GM23338 (cell line): ENCODE results near the gene SH3RF2. TPM values are rescaled to one million over a fixed set of nuclear protein-coding genes. Genes with fewer than 3 reads are reported as not detected.

Experiments
- ATAC-seq: fragments of 200-7000 bp; cut with Tn5 transposase; 3 replicates; pipeline ENCODE4 v1.9.1; 2020
- DNase-seq: peaks from one replicate; pipeline ENCODE4 v3.0.0-alpha.2; 2015; ENCODE audit warnings: low spot score
- H2AFZ ChIP-seq: fragments of 200-600 bp; sonication (generic); 2 replicates; pipeline ENCODE4 v1.8.0; 2016; ENCODE audit warnings: antibody characterized with exemption, mild to moderate bottlenecking, moderate library complexity
- H3F3A ChIP-seq: fragments of 200-600 bp; sonication (generic); replicated peaks from 2 replicates; pipeline ENCODE4 v1.8.0; 2017; ENCODE audit warnings: antibody characterized with exemption, mixed run types, low read depth
- H3K27ac ChIP-seq: fragments of 200-600 bp; sonication (generic); 2 replicates; pipeline ENCODE4 v1.6.1; 2016; ENCODE audit warnings: low read depth
- H3K27me3 ChIP-seq: fragments of 200-600 bp; sonication (generic); 2 replicates; pipeline ENCODE4 v1.8.0; 2016; ENCODE audit warnings: mild to moderate bottlenecking, mixed run types, moderate library complexity; ENCODE audit not compliant: insufficient read depth
- H3K36me3 ChIP-seq: fragments of 200-600 bp; sonication (generic); 2 replicates; pipeline ENCODE4 v1.8.0; 2016; ENCODE audit warnings: mild to moderate bottlenecking; ENCODE audit not compliant: insufficient read depth
- H3K4me1 ChIP-seq: fragments of 200-600 bp; sonication (generic); 2 replicates; pipeline ENCODE4 v1.8.0; 2016; ENCODE audit warnings: mild to moderate bottlenecking, moderate library complexity; ENCODE audit not compliant: insufficient read depth
- H3K4me2 ChIP-seq: fragments of 200-600 bp; sonication (generic); 2 replicates; pipeline ENCODE4 v1.7.1; 2017; ENCODE audit warnings: mixed run types
- H3K4me3 ChIP-seq: fragments of 200-600 bp; sonication (generic); 2 replicates; pipeline ENCODE4 v1.6.1; 2016; ENCODE audit warnings: mixed run types
- H3K79me2 ChIP-seq: fragments of 200-600 bp; sonication (generic); replicated peaks from 2 replicates; pipeline ENCODE4 v1.8.0; 2017; ENCODE audit warnings: mild to moderate bottlenecking; ENCODE audit not compliant: insufficient read depth
- H3K9me2 ChIP-seq: fragments of 200-600 bp; sonication (generic); 2 replicates; pipeline ENCODE4 v1.8.0; 2017; ENCODE audit not compliant: insufficient read depth
- H4K20me1 ChIP-seq: fragments of 200-600 bp; sonication (generic); replicated peaks from 2 replicates; pipeline ENCODE4 v1.8.0; 2017; ENCODE audit warnings: mild to moderate bottlenecking; ENCODE audit not compliant: insufficient read depth
- H3K27ac Mint-ChIP-seq: 2 replicates; pipeline ENCODE4 v1.8.0; 2020; ENCODE audit warnings: inconsistent platforms, mild to moderate bottlenecking, moderate library complexity, mixed read lengths
- H3K27me3 Mint-ChIP-seq: 3 replicates; pipeline ENCODE4 v1.8.0; 2022; ENCODE audit warnings: low read depth, mild to moderate bottlenecking, moderate library complexity, mixed read lengths, inconsistent platforms; ENCODE audit not compliant: insufficient read depth, poor library complexity
- H3K36me3 Mint-ChIP-seq: 3 replicates; pipeline ENCODE4 v1.8.0; 2021; ENCODE audit warnings: low read depth, mild to moderate bottlenecking, inconsistent platforms, moderate library complexity, mixed read lengths
- H3K4me1 Mint-ChIP-seq: 3 replicates; pipeline ENCODE4 v1.8.0; 2020; ENCODE audit warnings: mild to moderate bottlenecking, inconsistent platforms, mixed read lengths
- H3K4me3 Mint-ChIP-seq: 3 replicates; pipeline ENCODE4 v1.8.0; 2021; ENCODE audit warnings: moderate library complexity, mild to moderate bottlenecking, inconsistent platforms, mixed read lengths
- H3K9me3 Mint-ChIP-seq: 3 replicates; pipeline ENCODE4 v1.8.0; 2020; ENCODE audit warnings: moderate library complexity, mild to moderate bottlenecking, inconsistent platforms, mixed read lengths
- CREB1 ChIP-seq: fragments of 250-450 bp; sonication (Bioruptor Pico); IDR thresholded peaks from 2 replicates; pipeline ENCODE4 v1.5.0; 2020; ENCODE audit warnings: low read depth, mild to moderate bottlenecking, moderate library complexity
- CTCF ChIP-seq, 2 experiments: fragments of 200-600 bp in 1 of 2; sonication (generic) in 1 of 2; conservative IDR thresholded peaks; 2 replicates each; pipeline versions ENCODE4 v1.5.1 to v1.6.1; 2016 to 2017; ENCODE audit warnings: antibody characterized with exemption in 2 of 2, low read depth in 2 of 2, mild to moderate bottlenecking in 2 of 2, moderate library complexity in 1 of 2
- ETS1 ChIP-seq: IDR thresholded peaks from 2 replicates; pipeline ENCODE4 v1.6.1; 2016; ENCODE audit warnings: antibody characterized with exemption
- EZH2 ChIP-seq: fragments of 200-600 bp; sonication (generic); IDR thresholded peaks from one replicate; pipeline ENCODE4 v1.8.0; 2017; ENCODE audit warnings: antibody characterized with exemption, mild to moderate bottlenecking, low read depth; ENCODE audit not compliant: unreplicated experiment
- EZH2phosphoT487 ChIP-seq: fragments of 200-600 bp; sonication (generic); IDR thresholded peaks from one replicate; pipeline ENCODE4 v1.8.1; 2018; ENCODE audit warnings: antibody characterized with exemption; ENCODE audit not compliant: unreplicated experiment
- JUNB ChIP-seq: IDR thresholded peaks from one replicate; pipeline ENCODE4 v1.6.1; 2016; ENCODE audit warnings: antibody characterized with exemption; ENCODE audit not compliant: unreplicated experiment
- NANOG ChIP-seq: IDR thresholded peaks from 2 replicates; pipeline ENCODE4 v1.6.1; 2016; ENCODE audit warnings: antibody characterized with exemption, borderline replicate concordance
- POLR2AphosphoS5 ChIP-seq: IDR thresholded peaks from 2 replicates; pipeline ENCODE4 v1.6.1; 2016; ENCODE audit warnings: antibody characterized with exemption, low read depth
- STAT1 ChIP-seq: IDR thresholded peaks from one replicate; pipeline ENCODE4 v1.6.1; 2016; ENCODE audit warnings: antibody characterized with exemption; ENCODE audit not compliant: unreplicated experiment
- ZNF114 ChIP-seq: fragments of 250-450 bp; sonication (Bioruptor Pico); IDR thresholded peaks from 2 replicates; pipeline ENCODE4 v1.5.0; 2020; ENCODE audit warnings: mild to moderate bottlenecking, moderate library complexity
- ZNF331 ChIP-seq: fragments of 250-450 bp; sonication (Bioruptor Pico); IDR thresholded peaks from 2 replicates; pipeline ENCODE4 v1.5.0; 2020; ENCODE audit warnings: low read depth, mild to moderate bottlenecking, moderate library complexity
- polyA plus RNA-seq: library from polyadenylated mRNA; unstranded; fragments of >200 nt; fragmentation: Nextera tagmentation; extraction: Ambion mirVana; gene quantifications from 2 replicates; pipeline ENCODE4 v1.2.1, GENCODE V29; 2016
- total RNA-seq: library from RNA; depleted of rRNA; stranded (reverse); fragments of >200 nt; shearing (Covaris generic); gene quantifications from 2 replicates; pipeline ENCODE4 v1.2.3, GENCODE V29; 2014
- TF ChIP-seq, protein P1 (sequence below): IDR thresholded peaks from one replicate; pipeline ENCODE4 v1.6.1; 2018; ENCODE audit warnings: antibody characterized with exemption; ENCODE audit not compliant: unreplicated experiment
- TF ChIP-seq, protein P2 (sequence below): fragments of 250-450 bp; sonication (Bioruptor Pico); IDR thresholded peaks from 2 replicates; pipeline ENCODE4 v1.5.0; 2020; ENCODE audit warnings: mild to moderate bottlenecking, moderate library complexity

The SH3RF2 gene
- total and polyA plus RNA-seq, 2 experiments from 2014 or later = 1.7 to 2.4 TPM

DNA sequence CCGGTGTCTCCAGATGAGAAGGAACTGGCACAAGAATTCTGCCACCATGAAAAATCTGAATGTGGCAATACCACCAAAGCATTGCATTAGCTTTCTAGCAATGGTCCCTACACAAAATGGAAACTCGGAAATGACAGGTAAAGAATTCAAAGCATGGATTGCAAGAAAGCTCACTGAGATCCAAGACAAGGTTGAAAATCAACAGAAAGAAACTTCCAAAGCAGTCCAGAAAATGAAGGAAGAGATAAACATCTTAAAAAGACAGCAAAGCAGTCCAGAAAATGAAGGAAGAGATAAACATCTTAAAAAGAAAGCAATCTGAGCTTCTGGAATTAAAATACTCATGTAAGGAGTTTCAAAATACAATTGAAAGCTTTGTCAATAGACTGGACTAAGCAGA lies 46.8 kb upstream of the SH3RF2 start:
- H4K20me1 ChIP-seq = no peaks in the 10 kb centered on the region
- H3K9me2 ChIP-seq = no peaks in the 10 kb centered on the region
- H3K36me3 Mint-ChIP-seq = peaks cover 14% of the 10 kb centered on the region
- TF ChIP-seq EZH2 (no peak), EZH2phosphoT487 (no peak), ZNF114 (no peak), CREB1 (no peak), NANOG (no peak), ETS1 (no peak), CTCF (conservative IDR thresholded peaks at IDR 0.05; ENCODE audit: low read depth in 2 of 2) (no peak), STAT1 (no peak), JUNB (no peak), ZNF331 (CRISPR knock-in tag) (no peak), POLR2AphosphoS5 (no peak)
- TF ChIP-seq, protein P1, sequence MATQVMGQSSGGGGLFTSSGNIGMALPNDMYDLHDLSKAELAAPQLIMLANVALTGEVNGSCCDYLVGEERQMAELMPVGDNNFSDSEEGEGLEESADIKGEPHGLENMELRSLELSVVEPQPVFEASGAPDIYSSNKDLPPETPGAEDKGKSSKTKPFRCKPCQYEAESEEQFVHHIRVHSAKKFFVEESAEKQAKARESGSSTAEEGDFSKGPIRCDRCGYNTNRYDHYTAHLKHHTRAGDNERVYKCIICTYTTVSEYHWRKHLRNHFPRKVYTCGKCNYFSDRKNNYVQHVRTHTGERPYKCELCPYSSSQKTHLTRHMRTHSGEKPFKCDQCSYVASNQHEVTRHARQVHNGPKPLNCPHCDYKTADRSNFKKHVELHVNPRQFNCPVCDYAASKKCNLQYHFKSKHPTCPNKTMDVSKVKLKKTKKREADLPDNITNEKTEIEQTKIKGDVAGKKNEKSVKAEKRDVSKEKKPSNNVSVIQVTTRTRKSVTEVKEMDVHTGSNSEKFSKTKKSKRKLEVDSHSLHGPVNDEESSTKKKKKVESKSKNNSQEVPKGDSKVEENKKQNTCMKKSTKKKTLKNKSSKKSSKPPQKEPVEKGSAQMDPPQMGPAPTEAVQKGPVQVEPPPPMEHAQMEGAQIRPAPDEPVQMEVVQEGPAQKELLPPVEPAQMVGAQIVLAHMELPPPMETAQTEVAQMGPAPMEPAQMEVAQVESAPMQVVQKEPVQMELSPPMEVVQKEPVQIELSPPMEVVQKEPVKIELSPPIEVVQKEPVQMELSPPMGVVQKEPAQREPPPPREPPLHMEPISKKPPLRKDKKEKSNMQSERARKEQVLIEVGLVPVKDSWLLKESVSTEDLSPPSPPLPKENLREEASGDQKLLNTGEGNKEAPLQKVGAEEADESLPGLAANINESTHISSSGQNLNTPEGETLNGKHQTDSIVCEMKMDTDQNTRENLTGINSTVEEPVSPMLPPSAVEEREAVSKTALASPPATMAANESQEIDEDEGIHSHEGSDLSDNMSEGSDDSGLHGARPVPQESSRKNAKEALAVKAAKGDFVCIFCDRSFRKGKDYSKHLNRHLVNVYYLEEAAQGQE = no peak
- TF ChIP-seq, protein P2, sequence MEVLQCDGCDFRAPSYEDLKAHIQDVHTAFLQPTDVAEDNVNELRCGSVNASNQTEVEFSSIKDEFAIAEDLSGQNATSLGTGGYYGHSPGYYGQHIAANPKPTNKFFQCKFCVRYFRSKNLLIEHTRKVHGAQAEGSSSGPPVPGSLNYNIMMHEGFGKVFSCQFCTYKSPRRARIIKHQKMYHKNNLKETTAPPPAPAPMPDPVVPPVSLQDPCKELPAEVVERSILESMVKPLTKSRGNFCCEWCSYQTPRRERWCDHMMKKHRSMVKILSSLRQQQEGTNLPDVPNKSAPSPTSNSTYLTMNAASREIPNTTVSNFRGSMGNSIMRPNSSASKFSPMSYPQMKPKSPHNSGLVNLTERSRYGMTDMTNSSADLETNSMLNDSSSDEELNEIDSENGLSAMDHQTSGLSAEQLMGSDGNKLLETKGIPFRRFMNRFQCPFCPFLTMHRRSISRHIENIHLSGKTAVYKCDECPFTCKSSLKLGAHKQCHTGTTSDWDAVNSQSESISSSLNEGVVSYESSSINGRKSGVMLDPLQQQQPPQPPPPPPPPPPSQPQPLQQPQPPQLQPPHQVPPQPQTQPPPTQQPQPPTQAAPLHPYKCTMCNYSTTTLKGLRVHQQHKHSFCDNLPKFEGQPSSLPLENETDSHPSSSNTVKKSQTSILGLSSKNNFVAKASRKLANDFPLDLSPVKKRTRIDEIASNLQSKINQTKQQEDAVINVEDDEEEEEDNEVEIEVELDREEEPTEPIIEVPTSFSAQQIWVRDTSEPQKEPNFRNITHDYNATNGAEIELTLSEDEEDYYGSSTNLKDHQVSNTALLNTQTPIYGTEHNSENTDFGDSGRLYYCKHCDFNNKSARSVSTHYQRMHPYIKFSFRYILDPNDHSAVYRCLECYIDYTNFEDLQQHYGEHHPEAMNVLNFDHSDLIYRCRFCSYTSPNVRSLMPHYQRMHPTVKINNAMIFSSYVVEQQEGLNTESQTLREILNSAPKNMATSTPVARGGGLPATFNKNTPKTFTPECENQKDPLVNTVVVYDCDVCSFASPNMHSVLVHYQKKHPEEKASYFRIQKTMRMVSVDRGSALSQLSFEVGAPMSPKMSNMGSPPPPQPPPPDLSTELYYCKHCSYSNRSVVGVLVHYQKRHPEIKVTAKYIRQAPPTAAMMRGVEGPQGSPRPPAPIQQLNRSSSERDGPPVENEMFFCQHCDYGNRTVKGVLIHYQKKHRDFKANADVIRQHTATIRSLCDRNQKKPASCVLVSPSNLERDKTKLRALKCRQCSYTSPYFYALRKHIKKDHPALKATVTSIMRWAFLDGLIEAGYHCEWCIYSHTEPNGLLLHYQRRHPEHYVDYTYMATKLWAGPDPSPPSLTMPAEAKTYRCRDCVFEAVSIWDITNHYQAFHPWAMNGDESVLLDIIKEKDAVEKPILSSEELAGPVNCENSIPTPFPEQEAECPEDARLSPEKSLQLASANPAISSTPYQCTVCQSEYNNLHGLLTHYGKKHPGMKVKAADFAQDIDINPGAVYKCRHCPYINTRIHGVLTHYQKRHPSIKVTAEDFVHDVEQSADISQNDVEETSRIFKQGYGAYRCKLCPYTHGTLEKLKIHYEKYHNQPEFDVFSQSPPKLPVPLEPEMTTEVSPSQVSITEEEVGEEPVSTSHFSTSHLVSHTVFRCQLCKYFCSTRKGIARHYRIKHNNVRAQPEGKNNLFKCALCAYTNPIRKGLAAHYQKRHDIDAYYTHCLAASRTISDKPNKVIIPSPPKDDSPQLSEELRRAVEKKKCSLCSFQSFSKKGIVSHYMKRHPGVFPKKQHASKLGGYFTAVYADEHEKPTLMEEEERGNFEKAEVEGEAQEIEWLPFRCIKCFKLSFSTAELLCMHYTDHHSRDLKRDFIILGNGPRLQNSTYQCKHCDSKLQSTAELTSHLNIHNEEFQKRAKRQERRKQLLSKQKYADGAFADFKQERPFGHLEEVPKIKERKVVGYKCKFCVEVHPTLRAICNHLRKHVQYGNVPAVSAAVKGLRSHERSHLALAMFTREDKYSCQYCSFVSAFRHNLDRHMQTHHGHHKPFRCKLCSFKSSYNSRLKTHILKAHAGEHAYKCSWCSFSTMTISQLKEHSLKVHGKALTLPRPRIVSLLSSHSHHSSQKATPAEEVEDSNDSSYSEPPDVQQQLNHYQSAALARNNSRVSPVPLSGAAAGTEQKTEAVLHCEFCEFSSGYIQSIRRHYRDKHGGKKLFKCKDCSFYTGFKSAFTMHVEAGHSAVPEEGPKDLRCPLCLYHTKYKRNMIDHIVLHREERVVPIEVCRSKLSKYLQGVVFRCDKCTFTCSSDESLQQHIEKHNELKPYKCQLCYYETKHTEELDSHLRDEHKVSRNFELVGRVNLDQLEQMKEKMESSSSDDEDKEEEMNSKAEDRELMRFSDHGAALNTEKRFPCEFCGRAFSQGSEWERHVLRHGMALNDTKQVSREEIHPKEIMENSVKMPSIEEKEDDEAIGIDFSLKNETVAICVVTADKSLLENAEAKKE = no peak
- H3K27me3 ChIP-seq = no peaks in the 10 kb centered on the region
- no peak overlapping the region for H3K4me2 ChIP-seq
- peaks cover 5% of the 10 kb centered on the region; the same call in 1 of the 2 replicates for H3K36me3 ChIP-seq
- H3K4me1 ChIP-seq = no peaks in the 10 kb centered on the region
- no peak for DNase-seq
- H3K27me3 Mint-ChIP-seq = peaks cover 2% of the 10 kb centered on the region
- no peaks in the 10 kb centered on the region for H3F3A ChIP-seq
- peaks cover 3% of the 10 kb centered on the region; the same call in 1 of the 3 replicates for H3K4me1 Mint-ChIP-seq
- peaks cover 35% of the 10 kb centered on the region for H3K9me3 Mint-ChIP-seq
- no peak overlapping the region for H3K4me3 Mint-ChIP-seq
- ATAC-seq = no peak
- H3K27ac Mint-ChIP-seq = no peak overlapping the region
- no peaks in the 10 kb centered on the region for H3K79me2 ChIP-seq
- H3K4me3 ChIP-seq = no peak overlapping the region
- no peak overlapping the region for H2AFZ ChIP-seq
- no peak overlapping the region for H3K27ac ChIP-seq
